GM19463 (cell line): Measurements from ENCODE around the gene IFNGR1.
"Not testable (repeated sequence)": the region's sequence is repeated elsewhere in the genome, so short reads cannot be mapped to it uniquely, and the experiment has no call there.

Source experiments
- ATAC-seq: cut with Tn5 transposase; IDR thresholded peaks from one replicate; pipeline ENCODE4 v1.9.1; 2021; ENCODE audit warnings: mild to moderate bottlenecking, moderate library complexity; ENCODE audit not compliant: unreplicated experiment

Gene IFNGR1

DNA sequence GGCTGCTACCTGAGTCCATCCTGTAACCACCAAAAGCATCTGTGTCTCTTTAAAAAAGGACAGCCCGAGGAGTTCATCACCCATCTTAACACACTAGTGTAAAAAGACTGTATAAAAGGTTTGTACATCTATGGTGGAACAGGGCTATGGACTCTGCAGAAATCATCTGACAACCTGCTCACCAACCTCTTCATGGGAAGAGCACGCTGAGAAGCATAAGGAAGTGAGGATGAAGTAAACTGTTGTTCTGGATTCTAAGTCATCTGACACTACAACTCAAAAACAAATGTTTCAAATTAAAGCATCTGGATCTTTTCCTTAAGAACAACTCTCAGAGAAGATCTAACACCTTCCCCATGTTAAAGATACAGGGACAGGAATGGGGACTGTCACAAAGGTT is 5.4 kb downstream of the IFNGR1 start:
- no peak for ATAC-seq

- no peak for ATAC-seq
Observed at GRCh38 chr6:137213331-137213740, 5.8 kb downstream of the IFNGR1 start.

DNA sequence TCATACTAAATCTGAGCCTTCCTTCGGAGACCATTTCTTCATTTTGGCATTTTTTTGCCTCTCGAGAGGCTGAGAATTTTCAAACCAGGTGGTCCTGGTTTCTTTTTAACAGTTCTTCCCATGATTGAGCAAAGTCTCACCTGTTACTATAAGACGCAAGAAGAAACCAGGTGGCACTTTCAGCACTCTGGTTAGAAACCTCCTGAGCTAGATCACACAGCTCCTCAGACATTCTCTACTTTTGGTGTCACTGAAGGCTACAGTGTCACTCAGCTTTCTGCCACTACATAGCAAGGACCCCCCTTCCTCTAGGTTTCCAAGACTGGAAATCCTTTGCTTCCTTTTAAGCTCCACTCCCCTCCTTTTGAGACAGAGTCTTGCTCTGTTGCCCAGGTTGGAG is 7.3 kb downstream of the IFNGR1 start:
- ATAC-seq = no peak

GRCh38 chr6:137210903-137211302 is 8.3 kb downstream of the IFNGR1 start:
- ATAC-seq = no peak

- no peak for ATAC-seq
Observed at GRCh38 chr6:137208279-137208678, 10.9 kb downstream of the IFNGR1 start.

GRCh38 chr6:137207457-137207856 is 11.7 kb downstream of the IFNGR1 start:
- not testable (repeated sequence) for ATAC-seq

DNA sequence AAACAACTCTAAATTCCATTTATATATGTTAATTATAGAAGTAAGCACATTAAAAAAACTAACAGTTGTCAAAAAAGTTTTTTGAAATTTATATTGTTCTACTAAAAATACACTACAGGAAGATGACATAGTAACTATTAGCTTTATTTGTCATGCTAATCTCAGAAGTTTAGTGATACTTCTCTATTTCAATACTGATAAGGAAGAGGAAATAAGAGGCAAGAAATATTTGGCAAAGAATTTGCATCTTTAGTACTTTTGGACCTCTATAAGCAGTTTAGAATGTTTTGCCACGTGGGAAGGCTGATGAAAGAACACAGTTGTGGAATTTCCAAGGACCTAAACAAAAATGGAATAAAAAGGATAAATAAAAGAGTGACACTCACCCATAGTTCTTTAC is 12.6 kb downstream of the IFNGR1 start:
- no peak for ATAC-seq

DNA sequence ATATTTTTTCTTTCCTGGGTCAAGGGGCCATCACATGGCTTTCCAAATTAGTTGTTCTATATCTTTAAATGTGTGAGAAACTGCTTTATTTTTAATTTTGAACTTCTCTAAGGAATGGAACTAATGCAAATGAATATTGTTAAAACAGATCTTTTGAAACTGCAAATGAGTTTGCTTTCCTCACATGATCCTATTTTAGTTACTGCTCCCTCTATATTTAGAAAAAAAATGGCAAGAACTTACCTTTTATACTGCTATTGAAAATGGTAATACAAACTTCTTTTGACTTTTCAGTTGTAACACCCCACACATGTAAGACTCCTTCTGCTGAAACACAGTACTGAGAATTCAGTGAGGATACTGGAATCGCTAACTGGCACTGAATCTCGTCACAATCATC is 15.9 kb downstream of the IFNGR1 start:
- ATAC-seq = no peak

DNA sequence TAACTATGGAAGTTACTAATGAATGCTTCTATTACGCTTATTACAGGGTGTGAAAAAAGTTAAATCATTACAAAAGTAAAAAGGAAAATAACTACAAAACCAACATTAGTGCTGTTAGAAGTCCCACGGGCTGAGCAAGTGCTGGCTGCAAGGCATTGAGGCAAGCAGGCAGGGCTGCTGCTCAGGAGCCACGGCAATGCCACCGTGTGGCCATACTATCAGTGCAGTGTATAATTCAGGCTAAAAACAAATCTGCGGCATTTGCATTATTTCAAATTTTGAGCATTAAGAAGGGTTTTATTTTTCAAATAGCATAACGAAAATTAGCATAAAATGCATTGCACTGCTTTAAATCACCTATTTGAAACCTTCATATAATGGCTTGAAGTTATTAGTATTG is 17.1 kb downstream of the IFNGR1 start:
- ATAC-seq = no peak

- no peak for ATAC-seq
Observed at GRCh38 chr6:137201006-137201405, 18.2 kb downstream of the IFNGR1 start.

- ATAC-seq = no peak
Observed at GRCh38 chr6:137200288-137200687, 18.9 kb downstream of the IFNGR1 start.

- ATAC-seq = no peak
Observed at GRCh38 chr6:137197684-137198645, 21.2 kb downstream of the IFNGR1 start.

- ATAC-seq = no peak
Observed at GRCh38 chr6:137193256-137194070, 25.7 kb downstream of the IFNGR1 start.

DNA sequence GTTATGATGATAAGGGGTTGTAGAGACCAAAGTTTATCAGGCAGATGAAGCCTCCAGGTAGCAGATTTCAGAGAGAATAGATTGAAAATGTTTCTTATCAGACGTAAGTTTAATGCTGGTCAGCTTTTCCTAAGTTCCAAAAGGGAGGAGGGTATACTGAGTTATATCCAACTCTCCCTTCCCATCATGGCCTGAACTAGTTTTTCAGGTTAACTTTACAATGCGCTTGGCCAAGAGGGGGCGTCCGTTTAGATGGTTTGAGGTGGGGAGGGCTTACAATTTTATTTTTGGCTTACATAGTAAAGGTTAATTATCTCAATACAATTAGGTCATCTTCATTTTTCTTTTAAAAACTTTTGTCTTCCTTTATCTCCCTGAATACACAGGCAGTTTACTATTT is 26.4 kb downstream of the IFNGR1 start:
- ATAC-seq = no peak

GRCh38 chr6:137191670-137192069 is 27.5 kb downstream of the IFNGR1 start:
- ATAC-seq = no peak

DNA sequence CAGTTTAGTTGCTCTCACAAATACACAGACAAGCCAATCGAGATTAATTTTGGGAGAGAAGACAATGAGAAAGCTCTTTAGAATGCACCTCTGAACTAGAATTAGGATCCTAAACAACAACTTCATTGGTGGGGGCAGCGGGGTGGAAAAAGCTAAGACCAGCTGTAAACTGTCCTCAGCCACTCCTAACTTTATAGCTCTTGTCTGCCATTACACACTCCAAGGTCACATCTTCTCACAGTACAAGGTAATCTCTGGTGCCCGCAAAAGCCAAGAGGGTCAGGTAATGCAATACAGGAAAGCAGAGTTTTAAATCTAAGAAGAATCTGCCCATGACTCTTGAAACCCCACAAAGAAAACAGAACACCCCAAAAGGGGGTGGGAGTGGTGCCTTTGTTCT is 27.9 kb downstream of the IFNGR1 start:
- no peak for ATAC-seq

DNA sequence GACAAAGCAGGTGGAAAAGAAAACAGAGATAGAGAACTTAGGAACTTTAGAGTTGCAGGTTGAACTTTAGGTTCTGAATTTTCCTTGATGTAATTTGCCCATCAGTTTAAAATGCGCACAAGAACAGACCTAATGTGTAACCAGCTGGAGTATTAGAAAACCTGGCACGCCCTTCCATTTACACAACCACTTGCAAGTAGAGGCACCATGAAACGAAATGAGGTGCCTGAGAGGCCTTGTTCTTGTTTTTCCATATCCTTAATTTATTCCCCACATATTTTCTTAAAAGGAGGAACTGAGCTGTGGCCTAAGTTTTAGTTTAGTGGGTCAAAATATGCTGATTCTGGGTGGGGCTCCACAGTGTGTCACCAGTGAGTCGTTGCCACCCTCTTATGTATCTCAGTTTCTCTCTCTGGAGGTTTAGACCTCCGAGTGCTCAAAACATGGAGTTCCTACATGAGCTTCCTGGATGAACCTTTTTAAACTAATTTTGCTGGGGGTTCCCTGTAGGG is 28.5 kb downstream of the IFNGR1 start:
- no peak for ATAC-seq

- no peak for ATAC-seq
Observed at GRCh38 chr6:137188855-137189254, 30.3 kb downstream of the IFNGR1 start.

DNA sequence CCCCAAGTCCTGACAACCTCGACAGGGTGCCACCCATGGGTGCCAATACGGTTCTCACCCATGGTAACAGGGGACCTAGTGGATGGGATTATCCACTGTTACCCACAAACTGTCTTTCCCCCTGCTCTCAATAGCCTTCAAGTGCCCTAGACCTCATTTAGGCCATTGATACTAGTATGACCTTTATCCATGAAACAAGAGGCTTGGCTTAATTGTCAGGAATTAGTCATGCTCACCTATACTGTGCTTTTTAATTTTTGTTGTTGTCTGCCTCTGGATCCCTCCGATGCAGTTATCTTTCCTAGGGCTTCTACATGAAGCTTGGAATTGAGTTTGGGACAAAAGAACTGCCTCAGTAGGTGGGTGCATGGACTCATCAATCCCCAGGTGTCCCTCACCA is 33.9 kb downstream of the IFNGR1 start:
- ATAC-seq = no peak

GRCh38 chr6:137182654-137183073 is 36.5 kb downstream of the IFNGR1 start:
- ATAC-seq = no peak

DNA sequence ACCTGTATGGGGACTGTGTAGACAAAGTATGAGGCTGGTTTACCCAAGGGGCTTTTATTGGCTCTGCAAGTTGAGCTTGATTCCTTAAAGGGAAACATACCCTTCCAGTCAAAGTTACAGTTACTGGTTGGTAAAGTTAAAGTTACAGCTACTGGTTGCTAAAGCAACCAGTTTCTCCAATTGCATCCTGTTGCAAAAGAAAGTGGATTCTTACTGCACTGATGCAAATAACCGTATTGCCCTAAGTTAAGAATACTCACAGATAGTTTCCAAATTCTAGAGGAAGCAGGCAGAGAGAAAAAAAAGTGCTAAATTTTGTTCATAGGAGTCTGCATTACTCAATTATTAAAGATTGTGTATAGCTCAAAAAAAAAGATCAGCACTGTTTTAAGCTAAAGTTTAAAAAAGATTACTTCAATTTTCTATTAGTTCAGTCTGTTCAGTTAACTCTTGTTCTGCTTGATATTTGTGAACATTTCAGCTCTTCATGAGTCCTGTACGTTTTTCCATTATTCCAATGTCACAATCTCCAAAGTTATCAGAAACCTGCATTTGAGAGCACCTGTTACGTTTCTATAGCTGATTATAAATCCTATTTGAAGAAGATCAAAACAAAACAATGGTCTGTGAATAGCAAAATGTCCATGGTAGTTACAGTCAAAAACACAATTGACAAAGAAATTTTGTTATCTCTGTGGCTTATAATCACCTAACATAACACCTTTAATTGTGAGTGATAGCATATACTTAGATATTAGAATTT is 37.1 kb downstream of the IFNGR1 start:
- no peak for ATAC-seq
